Endothelial cell of umbilical vein (primary cell): ENCODE measurements around the gene ZNF740. TPM values are rescaled to one million over a fixed set of nuclear protein-coding genes. Genes with fewer than 3 reads are reported as not detected.

Source experiments
- BruUV-seq: library from RNA; stranded (reverse); fragments of 400-500 nt; replicated peaks from 2 replicates; lab custom pipeline; 2021; lab: Mats Ljungman, UMichigan
- CTCF ChIA-PET: fragments of 300-600, 350-600 bp; sonication (Branson Sonifier 250); formaldehyde crosslinking; loops from one replicate; lab custom pipeline; 2021; ENCODE audit warnings: antibody characterized with exemption, inconsistent platforms; lab: Charles Lee
- POLR2A ChIA-PET: fragments of 300-600, 350-600 bp; sonication (Branson Sonifier 250); formaldehyde crosslinking; loops from one replicate; lab custom pipeline; 2021; ENCODE audit warnings: antibody characterized with exemption, inconsistent platforms; lab: Charles Lee
- DNase-seq: peaks from one replicate; pipeline ENCODE4 v3.0.0-alpha.2; 2011; ENCODE audit warnings: low read depth, low spot score
- FAIRE-seq: peaks from 2 replicates; lab custom pipeline; 2011; peaks lifted over from hg19 to GRCh38; lab: Jason Lieb, UNC
- H2AFZ ChIP-seq: 2 replicates; pipeline ENCODE4 v1.6.0; 2012; ENCODE audit warnings: low read depth, low read length, control low read depth, inconsistent platforms
- H3K27ac ChIP-seq: 2 replicates; pipeline ENCODE4 v1.5.1; 2011; ENCODE audit warnings: low read depth, mild to moderate bottlenecking, control low read depth, low read length, moderate library complexity; ENCODE audit not compliant: insufficient read depth
- H3K27me3 ChIP-seq, 2 experiments: 2 replicates each; pipeline versions ENCODE4 v1.6.0 to v1.6.1; 2011; ENCODE audit warnings: low read length in 2 of 2, mixed read lengths in 1 of 2; ENCODE audit not compliant: control insufficient read depth in 2 of 2, insufficient read depth in 2 of 2
- H3K36me3 ChIP-seq, 2 experiments: 2 replicates in 1 of 2; 3 replicates in 1 of 2; pipeline ENCODE4 v1.5.1; 2011; ENCODE audit warnings: low read length in 2 of 2, mild to moderate bottlenecking in 1 of 2, moderate library complexity in 1 of 2; ENCODE audit not compliant: control insufficient read depth in 2 of 2, insufficient read depth in 2 of 2; ENCODE audit errors: extremely low read depth in 1 of 2
- H3K4me1 ChIP-seq: 3 replicates; pipeline ENCODE4 v1.5.1; 2011; ENCODE audit warnings: mild to moderate bottlenecking, low read length; ENCODE audit not compliant: control insufficient read depth, insufficient read depth; ENCODE audit errors: extremely low read depth
- H3K4me2 ChIP-seq: 2 replicates; pipeline ENCODE4 v1.6.1; 2011; ENCODE audit warnings: low read length, control low read depth, mixed read lengths; ENCODE audit not compliant: insufficient read depth
- H3K4me3 ChIP-seq, 3 experiments: fragments of 200-600 bp in 1 of 3; sonication (generic), shearing (Covaris generic) in 1 of 3; replicated peaks in 1 of 3; 2 replicates each; pipeline ENCODE4 v1.5.1; 2011 to 2016; ENCODE audit warnings: control low read depth in 3 of 3, low read length in 3 of 3, mild to moderate bottlenecking in 2 of 3, inconsistent platforms in 1 of 3, low read depth in 1 of 3, moderate library complexity in 1 of 3; ENCODE audit not compliant: insufficient read depth in 1 of 3
- H3K79me2 ChIP-seq: 2 replicates; pipeline ENCODE4 v1.6.0; 2012; ENCODE audit warnings: low read length, inconsistent platforms; ENCODE audit not compliant: control insufficient read depth, insufficient read depth
- H3K9ac ChIP-seq: replicated peaks from 2 replicates; pipeline ENCODE3; 2011; ENCODE audit warnings: low read length, control low read depth; ENCODE audit not compliant: insufficient read depth; ENCODE audit errors: extremely low read depth
- H3K9me1 ChIP-seq: replicated peaks from 3 replicates; pipeline ENCODE4 v1.6.0; 2011; ENCODE audit warnings: mild to moderate bottlenecking, low read length; ENCODE audit not compliant: control insufficient read depth, insufficient read depth; ENCODE audit errors: extremely low read depth
- H3K9me3 ChIP-seq: replicated peaks from 2 replicates; pipeline ENCODE4 v1.5.1; 2012; ENCODE audit warnings: low read length, inconsistent platforms; ENCODE audit not compliant: control insufficient read depth, insufficient read depth
- H4K20me1 ChIP-seq: replicated peaks from 2 replicates; pipeline ENCODE3; 2011; ENCODE audit warnings: mild to moderate bottlenecking, low read length; ENCODE audit not compliant: control insufficient read depth, insufficient read depth; ENCODE audit errors: extremely low read depth
- CTCF ChIP-seq, 2 donors: IDR thresholded peaks; 1 replicate in 1 of 2; 2 replicates in 1 of 2; pipeline ENCODE4 v1.5.1; 2011; ENCODE audit warnings: low read length in 2 of 2, mild to moderate bottlenecking in 2 of 2, moderate library complexity in 2 of 2, control low read depth in 1 of 2, inconsistent platforms in 1 of 2, low read depth in 1 of 2; ENCODE audit not compliant: insufficient read depth in 1 of 2; ENCODE audit errors: extremely low read depth in 1 of 2
- EZH2 ChIP-seq: IDR thresholded peaks from 2 replicates; pipeline ENCODE4 v1.6.1; 2012; ENCODE audit warnings: borderline replicate concordance, low read depth, mild to moderate bottlenecking, moderate library complexity, low read length, inconsistent platforms; ENCODE audit not compliant: severe bottlenecking
- FOS ChIP-seq: IDR thresholded peaks from 2 replicates; pipeline ENCODE4 v1.6.1; 2011; ENCODE audit warnings: mild to moderate bottlenecking, low read length, moderate library complexity, borderline replicate concordance; ENCODE audit not compliant: insufficient read depth
- GATA2 ChIP-seq: IDR thresholded peaks from 2 replicates; pipeline ENCODE4 v1.7.0; 2011; ENCODE audit warnings: low read depth, mild to moderate bottlenecking, moderate library complexity, mixed read lengths, low read length; ENCODE audit not compliant: insufficient read length, insufficient read depth
- JUN ChIP-seq: IDR thresholded peaks from 2 replicates; pipeline ENCODE4 v1.6.1; 2011; ENCODE audit warnings: borderline replicate concordance, low read depth; ENCODE audit not compliant: insufficient read length, insufficient read depth
- MAX ChIP-seq: IDR thresholded peaks from 2 replicates; pipeline ENCODE4 v1.6.1; 2011; ENCODE audit not compliant: insufficient read depth, insufficient read length
- MYC ChIP-seq: IDR thresholded peaks from one replicate; pipeline ENCODE4 v1.6.1; 2011; ENCODE audit warnings: mild to moderate bottlenecking, low read depth, low read length
- POLR2A ChIP-seq: IDR thresholded peaks from 2 replicates; pipeline ENCODE4 v1.6.1; 2012; ENCODE audit warnings: low read depth, mild to moderate bottlenecking, control low read depth, low read length
- POLR2AphosphoS5 ChIP-seq: IDR thresholded peaks from 2 replicates; pipeline ENCODE4 v1.6.1; 2012; ENCODE audit warnings: low read depth, mild to moderate bottlenecking, control low read depth, low read length, moderate library complexity; ENCODE audit not compliant: insufficient read depth
- dilution Hi-C: fragments of 300-500 bp; cut with MboI; formaldehyde crosslinking; loops from one replicate; pipeline ENCODE4 v1.15.0; 2019; ENCODE audit warnings: low sequenced_read_pairs; ENCODE audit not compliant: extremely low pct_ligation_motif_present
- intact Hi-C: fragments of 100-400 bp; cut with micrococcal nuclease; formaldehyde crosslinking; loops from one replicate; pipeline ENCODE4 v1.10.0; 2022
- polyA plus RNA-seq, 4 experiments: library from polyadenylated mRNA; depleted of rRNA in 3 of 4; stranded (reverse) in 3 of 4; unstranded in 1 of 4; fragments of >200 nt; gene quantifications; 2 replicates each; pipeline versions ENCODE4 v1.2.1 to v1.2.3, GENCODE V29; 2011 to 2012; ENCODE audit warnings: missing spikeins in 1 of 4
- total RNA-seq: library from RNA; stranded (reverse); gene quantifications from 2 replicates; pipeline ENCODE4 v1.2.3, GENCODE V29; 2021

The ZNF740 gene
- total and polyA plus RNA-seq, 2 donors (not counting 3 experiments of a cell fraction or from before 2014, with no cell fraction given), result 10.5 to 38.1 TPM

- no peak overlapping the region for H3K4me2 ChIP-seq
- no peak overlapping the region for H3K27ac ChIP-seq
- TF ChIP-seq CTCF (IDR thresholded peaks at IDR 0.05; ENCODE audit: extremely low read depth in 1 of 2, insufficient read depth in 1 of 2, low read depth in 1 of 2, low read length in 2 of 2) (no peak), POLR2AphosphoS5 (no peak), EZH2 (no peak), MYC (no peak), GATA2 (no peak), JUN (no peak), MAX (no peak), POLR2A (no peak), FOS (no peak)
- peaks cover 0 to 2% of the 10 kb centered on the region in 2 experiments for H3K27me3 ChIP-seq
- no peak overlapping the region for H3K9ac ChIP-seq
- no TSS peak for BruUV-seq
- dilution Hi-C loops, result no loop called here
- POLR2A ChIA-PET, result no interaction called here
- no peaks in the 10 kb centered on the region for H3K79me2 ChIP-seq
- H3K9me1 ChIP-seq, result no peaks in the 10 kb centered on the region
- FAIRE-seq (no peak), DNase-seq (no peak)
- no peaks in the 10 kb centered on the region for H4K20me1 ChIP-seq
- no peak overlapping the region for H2AFZ ChIP-seq
- intact Hi-C loops, result no loop called here
- H3K4me1 ChIP-seq, result peaks cover 10% of the 10 kb centered on the region
- no peaks in the 10 kb centered on the region for H3K36me3 ChIP-seq
- no peaks in the 10 kb centered on the region for H3K9me3 ChIP-seq
- H3K4me3 ChIP-seq, result no peak overlapping the region
- CTCF ChIA-PET, result interaction anchor here (1.2 to 6.7 kb wide), 3 partner anchors 34 to 156 kb away, joined by 4 to 249 read pairs (median 32); no protein-coding TSS in a partner anchor
These were observed 13.6 kb downstream of the ZNF740 start for GRCh38 chr12:53193985-53194716.
